Measurements from ENCODE around the gene HHLA2. TPM values are rescaled to one million over a fixed set of nuclear protein-coding genes. Genes with fewer than 3 reads are reported as not detected.

HHLA2 gene
- total RNA-seq, 5 donors from 2014 or later (not counting 1 experiment from before 2014, with no cell fraction given), result 0.28 to 1.5 (median 0.35) TPM

DNA sequence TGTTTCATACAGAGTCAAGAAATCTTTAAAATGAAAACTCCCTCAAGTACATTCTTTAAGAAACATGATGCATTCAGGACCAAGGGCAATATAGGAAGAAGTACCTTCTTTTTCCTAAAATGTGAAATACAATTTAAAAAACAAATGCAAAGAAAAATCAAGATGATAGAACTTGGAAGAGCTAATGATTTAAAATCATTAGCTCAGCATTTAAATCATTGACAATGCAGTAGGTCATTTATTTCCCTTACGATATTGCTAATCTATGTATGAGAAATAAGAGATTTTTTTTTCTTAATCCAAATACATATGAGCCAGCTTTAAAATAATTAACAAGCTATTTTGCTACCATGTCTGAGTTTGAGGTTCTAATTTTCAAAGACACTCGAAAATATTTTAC lies 105.5 kb downstream of the HHLA2 start:
- Histone ChIP-seq H3K9me3 (no peaks in the 10 kb centered on the region), H3K27ac (ENCODE audit: low read length) (no peak overlapping the region), H3K4me1 (ENCODE audit: control insufficient read depth in 1 of 2, extremely low read depth in 1 of 2, insufficient read depth in 2 of 2, low read length in 2 of 2) (no peaks in the 10 kb centered on the region), H3K27me3 (replicated peaks in 1 of 2; ENCODE audit: control insufficient read depth in 2 of 2, extremely low read depth in 1 of 2, insufficient read depth in 2 of 2, low read length in 1 of 2) (no peaks in the 10 kb centered on the region), H3K36me3 (ENCODE audit: control insufficient read depth in 2 of 2, extremely low read depth in 1 of 2, insufficient read depth in 1 of 2, low read length in 1 of 2) (no peaks in the 10 kb centered on the region), H3K4me3 (ENCODE audit: control insufficient read depth in 1 of 2, extremely low read depth in 1 of 2, low read length in 1 of 2) (no peak overlapping the region)
- Mint-ChIP-seq H3K27me3 (peaks cover 0 to 3% of the 10 kb centered on the region in 2 donors), H3K36me3 (peaks cover 6% of the 10 kb centered on the region), H3K9me3 (no peaks in the 10 kb centered on the region), H3K27ac (no peak overlapping the region), H3K4me1 (peaks cover 0 to 5% (median 4%) of the 10 kb centered on the region in 3 donors), H3K4me3 (no peak overlapping the region)
- ATAC-seq (replicated peaks in 1 of 4) (no peak), DNase-seq (no peak)
- WGBS (ENCODE audit: insufficient coverage), result no CpG with 5 or more reads among the region's 2 CpGs
- POLR2A ChIA-PET, result no interaction called here
- CTCF ChIA-PET, result interaction anchor here (0.6 to 1.7 kb wide), 3 partner anchors 9 to 1166 kb away, joined by 3 to 4 read pairs (median 3); no protein-coding TSS in a partner anchor

- no peaks in the 10 kb centered on the region for H3K27me3 ChIP-seq (replicated peaks in 1 of 2; ENCODE audit: control insufficient read depth in 2 of 2, extremely low read depth in 1 of 2, insufficient read depth in 2 of 2, low read length in 1 of 2)
- Mint-ChIP-seq H3K4me1 (peaks cover 0 to 10% (median 5%) of the 10 kb centered on the region in 3 donors), H3K9me3 (no peaks in the 10 kb centered on the region), H3K4me3 (no peak overlapping the region), H3K27me3 (no peaks in the 10 kb centered on the region), H3K27ac (no peak overlapping the region), H3K36me3 (peaks cover 6% of the 10 kb centered on the region)
- ChIA-PET POLR2A (no interaction called here), CTCF (interaction anchor here in 1 of 2 donors (0.7 to 1.7 kb wide), 2 partner anchors 8 to 596 kb away, joined by 3 to 4 read pairs; no protein-coding TSS in a partner anchor)
- H3K36me3 ChIP-seq (ENCODE audit: control insufficient read depth in 2 of 2, extremely low read depth in 1 of 2, insufficient read depth in 1 of 2, low read length in 1 of 2), result no peaks in the 10 kb centered on the region
- no peaks in the 10 kb centered on the region for H3K4me1 ChIP-seq (ENCODE audit: control insufficient read depth in 1 of 2, extremely low read depth in 1 of 2, insufficient read depth in 2 of 2, low read length in 2 of 2)
- H3K27ac ChIP-seq (ENCODE audit: low read length), result no peak overlapping the region
- DNase-seq (no peak), ATAC-seq (replicated peaks in 1 of 4) (no peak)
- no peaks in the 10 kb centered on the region for H3K9me3 ChIP-seq
- no peak overlapping the region for H3K4me3 ChIP-seq (ENCODE audit: control insufficient read depth in 1 of 2, extremely low read depth in 1 of 2, low read length in 1 of 2)
- no CpG with 5 or more reads among the region's 1 CpG for WGBS (ENCODE audit: insufficient coverage)
These were observed 106.8 kb downstream of the HHLA2 start for GRCh38 chr3:108403198-108403597.

DNA sequence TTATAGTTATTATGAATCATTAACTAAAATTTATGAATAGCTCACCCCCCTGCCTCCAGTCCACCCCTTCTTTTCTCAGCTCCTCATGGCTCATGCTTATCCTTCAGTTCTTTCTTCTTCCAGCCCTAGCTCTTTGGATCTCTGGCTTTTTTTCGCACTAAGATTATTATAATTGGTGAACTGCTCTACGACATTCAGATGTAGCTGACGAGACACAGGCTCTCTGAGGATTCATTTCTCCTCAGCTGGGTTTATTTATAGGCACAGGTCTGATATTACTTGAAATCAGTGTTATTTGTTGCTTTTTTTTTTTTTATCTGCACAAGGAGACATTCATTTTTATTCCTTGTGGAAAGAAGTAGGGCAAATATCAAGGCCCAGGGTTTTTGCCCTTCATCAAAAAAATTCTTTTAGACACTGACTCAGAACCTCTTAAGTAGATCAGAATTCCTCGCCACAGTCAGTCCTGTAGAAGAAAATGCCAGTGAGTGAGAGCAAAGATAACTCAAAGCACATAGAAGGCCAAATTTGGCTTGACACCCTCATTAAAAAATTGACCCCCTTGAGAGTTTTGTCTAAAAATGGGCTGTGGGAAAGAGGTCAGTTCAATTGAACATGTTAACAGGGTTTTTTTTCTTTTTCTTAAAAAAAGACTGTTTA lies 107.5 kb downstream of the HHLA2 start:
- Histone ChIP-seq H3K4me3 (ENCODE audit: control insufficient read depth in 1 of 2, extremely low read depth in 1 of 2, low read length in 1 of 2) (no peak overlapping the region), H3K9me3 (no peaks in the 10 kb centered on the region), H3K36me3 (ENCODE audit: control insufficient read depth in 2 of 2, extremely low read depth in 1 of 2, insufficient read depth in 1 of 2, low read length in 1 of 2) (no peaks in the 10 kb centered on the region), H3K27me3 (replicated peaks in 1 of 2; ENCODE audit: control insufficient read depth in 2 of 2, extremely low read depth in 1 of 2, insufficient read depth in 2 of 2, low read length in 1 of 2) (no peaks in the 10 kb centered on the region), H3K27ac (ENCODE audit: low read length) (no peak overlapping the region), H3K4me1 (ENCODE audit: control insufficient read depth in 1 of 2, extremely low read depth in 1 of 2, insufficient read depth in 2 of 2, low read length in 2 of 2) (no peaks in the 10 kb centered on the region)
- ATAC-seq (replicated peaks in 1 of 4) (no peak), DNase-seq (no peak)
- ChIA-PET CTCF (interaction anchor here (0.6 to 1.7 kb wide), 5 partner anchors 14 to 596 kb away, joined by 3 to 6 read pairs (median 3); no protein-coding TSS in a partner anchor), POLR2A (interaction anchor here in 1 of 2 donors (0.6 kb wide), 1 partner anchor 149 kb away, joined by 3 read pairs; no protein-coding TSS in a partner anchor)
- H3K4me3 Mint-ChIP-seq, result no peak overlapping the region
- no peaks in the 10 kb centered on the region for H3K9me3 Mint-ChIP-seq
- no peaks in the 10 kb centered on the region for H3K27me3 Mint-ChIP-seq
- H3K4me1 Mint-ChIP-seq, result peaks cover 0 to 10% (median 5%) of the 10 kb centered on the region in 3 donors
- H3K36me3 Mint-ChIP-seq, result peaks cover 6% of the 10 kb centered on the region
- WGBS (ENCODE audit: insufficient coverage), result 100% methylated on average over 1 of the region's 4 CpGs
- no peak overlapping the region for H3K27ac Mint-ChIP-seq

DNA sequence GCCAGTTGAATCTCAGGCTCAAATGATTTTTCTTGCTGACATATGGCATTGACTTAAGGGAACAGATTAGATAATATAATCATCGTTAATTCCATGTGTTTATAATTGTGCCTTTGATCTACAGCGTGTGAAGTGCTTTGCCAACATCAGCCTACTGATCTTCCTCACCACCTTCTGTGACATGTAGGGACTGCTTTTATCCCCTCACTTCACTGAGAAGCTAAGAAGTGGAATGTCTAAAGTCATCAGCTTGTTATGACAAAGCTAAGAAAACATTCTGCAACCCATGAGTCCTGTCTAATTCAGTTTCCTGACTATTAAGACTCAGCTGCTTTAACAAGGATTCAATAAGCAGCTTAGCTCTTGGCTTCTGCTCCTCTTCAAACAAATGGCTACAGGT lies 108.0 kb downstream of the HHLA2 start:
- DNase-seq, result no peak
- Mint-ChIP-seq H3K4me3 (no peak overlapping the region), H3K4me1 (peaks cover 0 to 10% (median 5%) of the 10 kb centered on the region in 3 donors), H3K27me3 (no peaks in the 10 kb centered on the region), H3K27ac (no peak overlapping the region), H3K36me3 (peaks cover 6% of the 10 kb centered on the region), H3K9me3 (no peaks in the 10 kb centered on the region)
- H3K27me3 ChIP-seq (replicated peaks in 1 of 2; ENCODE audit: control insufficient read depth in 2 of 2, extremely low read depth in 1 of 2, insufficient read depth in 2 of 2, low read length in 1 of 2), result no peaks in the 10 kb centered on the region
- no peaks in the 10 kb centered on the region for H3K9me3 ChIP-seq
- H3K4me3 ChIP-seq (ENCODE audit: control insufficient read depth in 1 of 2, extremely low read depth in 1 of 2, low read length in 1 of 2), result no peak overlapping the region
- H3K36me3 ChIP-seq (ENCODE audit: control insufficient read depth in 2 of 2, extremely low read depth in 1 of 2, insufficient read depth in 1 of 2, low read length in 1 of 2), result no peaks in the 10 kb centered on the region
- H3K27ac ChIP-seq (ENCODE audit: low read length), result no peak overlapping the region
- WGBS (ENCODE audit: insufficient coverage), result no CpG with 5 or more reads among the region's 2 CpGs
- no peaks in the 10 kb centered on the region for H3K4me1 ChIP-seq (ENCODE audit: control insufficient read depth in 1 of 2, extremely low read depth in 1 of 2, insufficient read depth in 2 of 2, low read length in 2 of 2)
- CTCF ChIA-PET, result interaction anchor here (0.6 to 1.7 kb wide), 5 partner anchors 15 to 466 kb away, joined by 3 to 6 read pairs (median 5); no protein-coding TSS in a partner anchor
- no peak for ATAC-seq (replicated peaks in 1 of 4)
- POLR2A ChIA-PET, result interaction anchor here in 1 of 2 donors (0.6 kb wide), 1 partner anchor 149 kb away, joined by 3 read pairs; no protein-coding TSS in a partner anchor

GRCh38 chr3:108406063-108406660 lies 109.8 kb downstream of the HHLA2 start:
- ChIA-PET CTCF (interaction anchor here (0.8 to 1.3 kb wide), 6 partner anchors 15 to 730 kb away, joined by 3 to 4 read pairs (median 3); no protein-coding TSS in a partner anchor), POLR2A (no interaction called here)
- H3K4me3 Mint-ChIP-seq, result no peak overlapping the region
- H3K27ac Mint-ChIP-seq, result no peak overlapping the region
- peak in 1 of 4 experiments; percentile 29 for ATAC-seq (replicated peaks in 1 of 4)
- Histone ChIP-seq H3K4me3 (ENCODE audit: control insufficient read depth in 1 of 2, extremely low read depth in 1 of 2, low read length in 1 of 2) (no peak overlapping the region), H3K27me3 (replicated peaks in 1 of 2; ENCODE audit: control insufficient read depth in 2 of 2, extremely low read depth in 1 of 2, insufficient read depth in 2 of 2, low read length in 1 of 2) (peaks cover 0 to 5% of the 10 kb centered on the region in 2 experiments), H3K36me3 (ENCODE audit: control insufficient read depth in 2 of 2, extremely low read depth in 1 of 2, insufficient read depth in 1 of 2, low read length in 1 of 2) (no peaks in the 10 kb centered on the region), H3K4me1 (ENCODE audit: control insufficient read depth in 1 of 2, extremely low read depth in 1 of 2, insufficient read depth in 2 of 2, low read length in 2 of 2) (no peaks in the 10 kb centered on the region), H3K9me3 (no peaks in the 10 kb centered on the region), H3K27ac (ENCODE audit: low read length) (no peak overlapping the region)
- peaks cover 0 to 10% (median 5%) of the 10 kb centered on the region in 3 donors for H3K4me1 Mint-ChIP-seq
- DNase-seq, result no peak
- WGBS (ENCODE audit: insufficient coverage), result no CpG with 5 or more reads among the region's 3 CpGs
- H3K9me3 Mint-ChIP-seq, result no peaks in the 10 kb centered on the region
- no peaks in the 10 kb centered on the region for H3K36me3 Mint-ChIP-seq
- H3K27me3 Mint-ChIP-seq, result no peaks in the 10 kb centered on the region

GRCh38 chr3:108406661-108407206 lies 110.4 kb downstream of the HHLA2 start:
- Mint-ChIP-seq H3K36me3 (no peaks in the 10 kb centered on the region), H3K27ac (peak overlapping the region in 1 of 2 donors; percentile 11), H3K4me3 (no peak overlapping the region), H3K27me3 (peaks cover 0 to 3% of the 10 kb centered on the region in 2 donors), H3K4me1 (peaks cover 0 to 10% (median 5%) of the 10 kb centered on the region in 3 donors), H3K9me3 (no peaks in the 10 kb centered on the region)
- ChIA-PET CTCF (interaction anchor here (0.7 to 1.2 kb wide), 4 partner anchors 243 to 730 kb away, joined by 3 to 5 read pairs (median 3); no protein-coding TSS in a partner anchor), POLR2A (no interaction called here)
- Histone ChIP-seq H3K9me3 (no peaks in the 10 kb centered on the region), H3K27ac (ENCODE audit: low read length) (no peak overlapping the region), H3K27me3 (replicated peaks in 1 of 2; ENCODE audit: control insufficient read depth in 2 of 2, extremely low read depth in 1 of 2, insufficient read depth in 2 of 2, low read length in 1 of 2) (peaks cover 0 to 5% of the 10 kb centered on the region in 2 experiments), H3K4me1 (ENCODE audit: control insufficient read depth in 1 of 2, extremely low read depth in 1 of 2, insufficient read depth in 2 of 2, low read length in 2 of 2) (no peaks in the 10 kb centered on the region), H3K4me3 (ENCODE audit: control insufficient read depth in 1 of 2, extremely low read depth in 1 of 2, low read length in 1 of 2) (no peak overlapping the region), H3K36me3 (ENCODE audit: control insufficient read depth in 2 of 2, extremely low read depth in 1 of 2, insufficient read depth in 1 of 2, low read length in 1 of 2) (no peaks in the 10 kb centered on the region)
- no CpG with 5 or more reads among the region's 7 CpGs for WGBS (ENCODE audit: insufficient coverage)
- peak in 17 of 35 experiments; percentile 1 to 77 (median 10) for DNase-seq
- peak in 2 of 4 experiments; percentile 96 to 97 for ATAC-seq (replicated peaks in 1 of 4)
